Activated CD4-positive, alpha-beta T cell treated with anti-CD3 and anti-CD28 coated beads, Interleukin-2, Interleukin-4, amounts not matched to agents 100 ng/mL and 50 ng/mL, durations not matched to agents 16 hours and 8 hours (primary cell): ENCODE measurements around the gene PLEKHG1.

Experiments
- DNase-seq: peaks from one replicate; pipeline ENCODE4 v3.0.0-alpha.2; 2020; ENCODE audit warnings: low spot score

PLEKHG1 gene

DNA sequence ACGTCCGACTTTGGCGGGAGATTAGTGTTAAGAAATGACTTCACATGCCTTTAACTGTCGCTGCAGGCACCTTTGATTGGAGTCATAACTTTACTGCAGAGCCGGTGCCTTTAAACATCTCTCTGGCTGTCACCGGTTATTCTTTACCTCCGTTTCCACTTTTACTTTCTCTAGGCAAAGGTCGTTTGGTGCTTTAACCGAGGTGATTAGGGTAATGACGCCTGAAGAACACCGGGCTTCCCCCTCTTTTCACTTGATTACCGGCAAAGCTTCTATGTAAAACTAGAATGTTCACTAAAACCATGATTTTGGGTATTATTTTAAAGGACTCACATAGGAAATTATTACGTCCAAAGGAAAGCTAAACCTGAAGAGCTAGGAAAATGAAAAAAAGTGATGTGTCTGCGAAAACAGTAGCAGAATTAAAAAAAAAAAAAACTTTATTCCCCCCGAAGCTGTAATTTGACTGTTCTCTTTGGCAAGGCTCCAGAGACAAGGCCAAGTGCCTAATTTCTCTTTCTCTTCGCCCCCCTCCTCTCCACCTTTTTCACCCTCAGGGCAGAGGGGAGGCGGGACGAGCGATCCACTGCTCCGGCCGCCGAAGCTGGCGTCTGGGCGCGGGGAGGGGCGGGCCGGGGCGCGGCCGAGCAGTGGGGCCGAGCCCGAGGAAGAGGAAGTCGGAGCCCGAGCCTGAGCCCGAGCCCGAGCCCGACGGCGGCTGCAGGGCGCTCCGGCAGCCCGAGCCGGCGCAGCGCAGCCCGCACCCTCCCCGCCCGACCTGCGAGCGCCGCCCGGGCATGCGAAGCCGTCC lies at the start of gene PLEKHG1:
Gene PLEKHG1 (plus strand): TSS at position 687 of the 811 bp plus-strand sequence. CDS start 133,797 bp downstream, outside the sequence.
- DNase-seq, result peak; percentile 49

DNA sequence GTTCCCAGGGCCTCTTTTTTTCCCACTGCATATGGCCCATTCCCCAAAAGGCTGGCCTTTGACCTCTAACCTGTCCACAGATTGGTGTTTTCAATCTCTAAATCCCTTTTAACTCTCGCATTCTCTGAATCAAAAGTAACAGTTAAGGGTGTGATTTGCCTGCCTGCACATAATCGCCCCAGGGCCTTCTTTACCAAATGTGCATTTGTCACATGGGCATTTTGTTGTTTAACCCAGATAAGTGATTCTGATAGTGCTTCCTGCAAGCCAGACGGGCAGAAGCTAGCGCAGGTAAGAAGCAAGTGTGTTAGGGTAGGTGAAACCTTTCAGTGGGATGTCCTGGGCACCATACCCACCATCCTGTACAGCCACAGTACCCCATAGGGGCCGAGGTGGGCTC lies 49.4 kb upstream of the PLEKHG1 start:
- DNase-seq, result no peak

DNA sequence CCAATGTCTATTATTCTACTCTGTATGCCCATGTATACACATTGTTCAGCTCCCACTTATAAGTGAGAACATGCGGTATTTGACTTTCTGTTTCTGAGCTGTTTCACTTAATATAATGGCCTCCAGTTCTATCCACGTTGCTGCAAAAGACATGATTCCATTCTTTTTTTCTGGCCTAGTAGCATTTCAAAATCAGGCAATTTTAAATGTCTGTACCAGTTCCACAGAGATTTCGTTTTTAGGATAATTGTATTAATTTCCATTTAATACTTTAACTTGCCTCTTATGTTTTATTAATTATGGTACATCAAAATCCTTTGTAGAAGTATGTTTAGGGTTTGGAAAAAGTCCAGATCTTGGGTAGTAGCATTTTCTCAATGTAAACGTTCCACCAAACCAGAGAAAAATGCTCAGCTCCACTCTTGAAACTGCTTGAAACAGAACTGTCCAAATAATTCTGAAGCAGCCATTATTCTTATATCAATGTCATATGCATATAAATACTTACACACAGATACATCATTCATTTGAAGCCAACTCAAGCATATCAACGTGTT lies 42.6 kb upstream of the PLEKHG1 start:
- no peak for DNase-seq

DNA sequence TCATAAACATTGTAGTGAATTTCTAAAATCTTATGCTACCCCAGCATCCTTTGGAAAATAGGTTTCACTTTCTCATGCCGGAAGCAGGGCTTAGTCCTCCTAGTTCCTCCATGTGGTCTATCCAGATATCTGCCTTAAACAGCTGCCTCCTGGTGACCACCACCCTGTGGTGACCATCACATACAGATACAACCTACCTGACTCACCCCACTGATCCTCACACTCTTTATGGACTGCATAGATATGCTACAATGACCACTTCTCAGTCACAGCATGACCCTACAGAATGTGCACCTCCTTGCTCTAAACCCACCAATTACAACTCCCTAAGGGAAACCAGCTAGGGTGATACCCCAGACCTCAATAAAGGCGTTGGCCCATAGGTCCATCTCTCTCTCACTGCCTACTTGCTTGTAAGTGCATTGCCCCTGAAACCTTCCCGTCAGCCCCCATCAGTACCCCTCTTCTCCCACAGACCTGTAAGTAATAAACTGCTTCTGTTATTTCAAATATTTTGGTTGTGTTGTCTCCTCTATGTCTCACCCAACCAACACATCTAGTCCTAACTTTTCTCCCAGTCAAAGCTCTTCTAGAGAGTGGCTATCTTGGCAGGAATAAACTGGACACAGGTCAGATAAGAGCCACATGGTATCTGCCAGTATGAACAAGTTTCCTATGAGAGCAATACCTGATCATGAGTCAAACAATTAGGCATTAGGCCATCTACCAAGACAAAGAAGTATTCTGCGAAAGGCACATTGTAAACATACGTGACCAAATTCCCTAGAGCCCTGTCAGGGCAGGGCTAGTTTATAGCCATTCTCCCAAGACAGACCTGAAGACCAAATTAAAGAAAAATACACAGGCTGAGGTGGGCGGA lies 39.4 kb upstream of the PLEKHG1 start:
- no peak for DNase-seq

DNA sequence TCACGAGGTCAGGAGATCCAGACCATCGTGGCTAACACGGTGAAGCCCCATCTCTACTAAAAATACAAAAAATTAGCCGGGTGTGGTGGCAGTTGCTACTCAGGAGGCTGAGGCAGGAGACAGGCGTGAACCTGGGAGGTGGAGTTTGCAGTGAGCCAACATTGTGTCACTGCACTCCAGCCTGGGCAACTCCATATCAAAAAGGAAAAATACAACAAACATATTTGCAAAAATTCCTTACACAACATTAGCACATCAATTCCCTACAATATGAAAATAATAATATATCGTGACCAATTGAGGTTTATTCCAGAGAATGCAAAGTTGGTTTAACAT lies 38.8 kb upstream of the PLEKHG1 start:
- no peak for DNase-seq

DNA sequence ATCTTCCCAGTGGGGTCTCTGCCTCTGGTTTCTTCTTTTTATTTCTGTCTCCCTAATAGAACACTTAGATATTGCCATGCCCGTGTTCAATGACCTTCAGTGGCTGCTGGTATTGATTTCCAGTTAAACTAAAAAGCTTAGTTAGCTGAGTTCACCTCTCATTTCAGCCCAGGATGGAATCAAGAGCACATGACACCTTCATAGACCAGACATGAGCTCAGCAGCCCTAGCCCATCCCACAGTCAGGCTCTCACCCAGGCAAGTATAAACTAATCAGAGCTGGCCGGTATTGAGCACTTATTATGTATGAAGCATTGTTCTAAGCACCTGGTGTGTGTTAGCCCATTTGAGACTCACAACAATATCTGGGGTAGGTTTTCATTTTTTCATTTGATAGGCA lies 33.7 kb upstream of the PLEKHG1 start:
- no peak for DNase-seq

DNA sequence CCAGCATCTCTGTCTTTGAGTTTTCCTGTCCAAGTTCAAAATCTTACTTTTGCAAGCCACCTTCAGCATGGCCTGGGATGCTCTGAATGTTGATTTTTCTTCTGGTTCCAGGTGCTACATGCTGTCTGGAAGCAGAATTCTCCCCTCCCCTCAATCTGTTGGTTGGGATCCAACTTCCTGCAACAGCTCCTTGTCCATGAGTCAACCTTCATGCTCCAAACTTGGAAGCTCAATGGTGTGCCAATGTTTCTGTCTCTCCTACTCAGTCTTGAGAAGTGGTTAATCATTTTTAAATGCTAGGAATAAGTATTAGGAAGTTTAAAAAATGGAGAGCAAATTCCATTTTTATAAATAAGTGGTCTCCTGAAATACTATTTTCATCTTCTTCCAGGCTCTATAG lies 33.2 kb upstream of the PLEKHG1 start:
- DNase-seq, result no peak

DNA sequence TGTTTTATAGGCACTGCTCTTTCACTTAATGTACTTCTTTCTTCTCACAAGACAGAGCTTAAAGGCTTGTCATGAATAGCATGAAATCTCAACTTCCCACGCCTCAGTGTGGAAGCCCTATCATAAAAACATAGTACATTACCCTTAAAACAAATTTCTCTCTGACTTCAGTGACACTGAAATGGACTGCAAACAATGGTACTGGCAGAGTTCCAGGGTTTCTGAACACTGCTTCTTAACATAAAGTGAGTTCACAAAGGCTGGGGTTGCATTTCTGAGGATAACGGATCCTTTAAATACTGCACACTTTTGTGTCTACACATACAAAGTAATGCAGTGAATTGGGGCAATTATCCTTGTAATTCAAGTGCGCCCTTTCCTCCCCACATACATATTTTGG lies 32.3 kb upstream of the PLEKHG1 start:
- no peak for DNase-seq

DNA sequence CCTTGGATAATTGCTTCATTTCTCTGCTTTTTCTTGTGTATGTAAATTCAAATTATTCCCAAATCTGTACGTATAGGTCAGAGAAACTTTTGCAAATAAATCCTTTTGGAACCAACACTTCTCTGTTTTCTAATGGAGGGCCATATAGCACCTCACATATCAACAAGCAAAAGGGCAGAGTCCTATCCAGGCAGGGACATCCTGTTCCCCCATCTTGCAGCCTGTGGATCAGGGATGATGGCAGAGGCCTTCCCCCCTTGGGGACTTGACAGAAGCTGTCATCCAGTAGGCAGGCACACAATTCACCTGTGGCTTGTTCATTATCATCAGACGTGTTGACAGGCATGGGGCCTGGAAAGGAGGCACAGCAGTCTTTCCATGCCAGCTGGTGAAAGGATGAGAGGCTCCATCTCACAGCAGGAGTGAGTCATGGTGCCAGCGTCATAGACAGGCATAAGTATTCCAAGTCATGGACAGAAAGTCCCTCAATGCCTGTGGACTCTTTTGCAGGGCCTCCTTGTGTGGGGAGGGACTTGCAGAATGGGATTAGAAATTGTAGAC lies 31.8 kb upstream of the PLEKHG1 start:
- no peak for DNase-seq

DNA sequence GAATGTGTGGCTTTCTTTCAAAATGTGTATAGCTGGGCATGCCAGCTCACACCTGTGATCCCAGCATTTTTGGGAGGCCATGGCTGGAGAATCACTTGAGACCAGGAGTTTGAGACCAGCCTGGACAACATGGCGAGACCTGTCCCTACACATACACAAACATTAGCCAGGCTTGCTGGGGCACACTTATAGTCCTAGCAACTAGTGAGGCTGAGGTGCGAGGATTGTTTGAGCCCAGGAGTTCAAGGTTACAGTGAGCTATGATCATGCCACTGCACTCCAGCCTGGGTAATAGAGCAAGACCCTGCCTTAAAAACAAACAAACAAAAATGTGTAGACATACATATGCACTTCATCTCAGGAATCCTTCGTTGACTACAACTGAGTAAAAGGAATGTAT lies 31.1 kb upstream of the PLEKHG1 start:
- no peak for DNase-seq

DNA sequence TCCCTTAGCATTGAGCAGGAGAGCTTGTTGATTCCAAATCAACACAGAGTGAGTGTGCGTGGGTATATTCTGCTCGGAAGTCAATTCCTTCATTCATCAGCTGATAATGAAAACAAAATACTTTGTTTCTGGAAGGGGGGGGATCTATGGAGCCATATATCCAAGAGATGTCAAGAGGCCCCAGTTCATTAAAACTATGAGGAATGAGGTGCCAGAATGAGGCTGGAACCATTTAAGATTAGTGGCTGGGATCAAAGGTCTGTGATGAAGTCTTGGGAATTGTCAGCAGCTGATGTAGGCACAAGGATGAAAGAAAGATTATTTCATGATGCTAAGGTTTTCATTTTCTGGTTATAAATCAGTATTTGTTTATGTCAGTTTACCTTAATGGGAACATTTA lies 30.5 kb upstream of the PLEKHG1 start:
- no peak for DNase-seq

DNA sequence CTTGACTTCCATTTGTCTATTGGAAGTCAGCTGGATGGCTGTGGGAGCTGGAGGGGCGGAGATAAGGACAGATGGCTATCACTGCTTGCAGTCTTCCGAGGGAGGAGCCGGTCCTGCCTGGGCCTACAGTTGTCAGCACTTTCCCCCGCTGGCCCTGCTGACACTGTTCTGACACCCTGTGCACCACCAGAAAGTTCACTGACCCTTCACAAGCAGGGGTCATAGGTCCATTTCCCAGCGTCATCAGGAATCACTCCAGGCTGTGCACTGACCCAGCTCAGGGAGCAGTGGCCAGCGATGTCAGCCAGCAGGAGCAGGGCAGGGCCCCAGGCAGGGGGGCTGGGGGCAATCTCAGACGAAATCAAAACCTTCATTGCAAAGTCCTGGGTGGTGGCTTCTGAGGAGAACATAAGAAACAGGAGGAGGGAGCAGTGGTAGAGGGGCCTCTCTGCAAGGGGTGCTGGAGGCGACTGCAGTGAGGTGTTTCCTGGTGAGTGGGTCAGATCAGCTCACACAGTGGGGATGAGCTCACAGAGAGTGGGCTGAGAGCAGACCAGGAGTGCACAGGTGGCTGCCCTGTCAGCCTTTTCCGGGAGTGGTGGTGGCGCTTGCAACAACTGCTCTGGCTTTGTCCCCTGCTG lies 26.5 kb upstream of the PLEKHG1 start:
- no peak for DNase-seq

DNA sequence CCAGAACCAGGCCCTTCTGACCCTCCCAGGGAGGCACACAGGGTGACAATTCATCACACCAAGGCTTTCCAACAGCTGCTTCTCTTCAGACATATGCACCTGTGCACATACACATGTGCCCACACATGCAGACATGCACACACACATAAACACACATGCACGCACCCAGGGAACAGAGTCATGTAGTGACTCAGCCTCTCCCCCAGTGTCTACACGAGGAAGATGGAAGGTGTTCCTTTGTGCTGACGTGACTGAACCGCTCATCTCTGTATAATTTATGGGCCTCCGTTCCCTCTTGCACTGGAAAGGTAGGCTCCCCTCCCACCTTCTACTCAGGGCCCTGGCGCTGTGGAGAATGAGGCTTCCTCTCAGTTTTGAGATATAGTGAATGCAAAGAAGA lies 23.8 kb upstream of the PLEKHG1 start:
- DNase-seq, result no peak

DNA sequence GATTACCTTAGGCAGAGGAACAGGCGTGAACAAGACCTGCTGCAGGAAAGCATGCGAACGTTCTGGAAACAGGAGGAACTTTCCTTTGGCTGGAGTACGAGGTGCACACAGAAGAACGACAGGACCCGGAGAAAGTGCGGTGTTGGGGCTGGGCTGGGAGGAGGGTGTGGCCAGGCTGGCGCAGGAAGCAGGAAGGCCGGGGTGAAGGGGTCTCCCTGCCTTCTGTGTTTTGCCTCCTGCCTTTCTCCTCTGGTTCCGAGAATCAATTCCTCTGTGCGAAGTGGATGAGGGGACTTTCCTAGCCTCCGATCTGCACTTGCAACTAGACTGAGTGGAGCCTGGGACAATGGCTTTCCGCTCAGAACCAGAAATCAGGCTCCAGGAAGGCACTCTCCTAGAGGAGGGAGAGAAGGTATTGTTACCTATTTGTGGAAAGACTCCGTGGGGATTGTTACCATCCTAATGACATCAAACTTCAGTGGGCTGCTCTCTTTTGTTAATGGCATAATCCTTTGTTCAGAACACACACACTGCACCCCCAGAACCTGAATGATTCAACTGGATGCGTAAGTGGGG lies 22.9 kb upstream of the PLEKHG1 start:
- DNase-seq, result no peak

DNA sequence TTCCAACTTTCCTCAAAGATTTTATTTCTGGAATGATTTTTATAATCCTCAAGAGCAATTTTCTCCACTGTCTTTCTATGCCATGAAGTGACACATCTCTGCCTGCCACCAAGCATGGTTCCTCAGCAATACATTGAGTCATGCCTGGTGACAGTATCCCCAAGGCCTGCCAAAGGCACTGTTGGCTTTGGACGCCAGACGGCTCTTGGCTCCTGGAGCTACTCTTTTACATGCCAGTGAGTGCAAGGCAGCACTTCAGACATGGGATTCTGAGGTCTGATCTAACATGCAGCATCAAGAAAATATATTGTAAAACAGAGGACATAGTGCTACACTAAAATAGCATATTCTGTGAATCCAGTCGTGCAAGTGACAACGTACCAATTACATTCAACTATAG lies 20.1 kb upstream of the PLEKHG1 start:
- DNase-seq, result no peak

DNA sequence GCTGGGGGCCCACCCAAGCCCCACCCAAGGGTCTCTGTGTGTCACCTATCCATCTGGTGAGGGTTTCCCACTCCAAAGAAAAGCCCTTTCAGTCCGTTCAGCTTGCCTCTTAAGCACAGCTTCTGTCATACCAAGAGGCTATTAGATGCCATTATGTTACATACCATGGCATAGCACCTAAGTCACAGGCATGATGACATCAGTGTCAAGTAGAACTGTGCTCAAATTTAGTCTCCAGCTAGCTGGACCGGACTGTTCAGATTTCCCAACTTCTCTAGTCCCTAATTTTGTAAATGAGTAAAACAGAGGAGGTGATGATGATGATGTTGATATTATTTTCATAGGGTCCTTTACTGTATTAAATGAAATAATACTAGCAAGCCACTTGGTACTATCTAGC lies 19.2 kb upstream of the PLEKHG1 start:
- DNase-seq, result no peak

DNA sequence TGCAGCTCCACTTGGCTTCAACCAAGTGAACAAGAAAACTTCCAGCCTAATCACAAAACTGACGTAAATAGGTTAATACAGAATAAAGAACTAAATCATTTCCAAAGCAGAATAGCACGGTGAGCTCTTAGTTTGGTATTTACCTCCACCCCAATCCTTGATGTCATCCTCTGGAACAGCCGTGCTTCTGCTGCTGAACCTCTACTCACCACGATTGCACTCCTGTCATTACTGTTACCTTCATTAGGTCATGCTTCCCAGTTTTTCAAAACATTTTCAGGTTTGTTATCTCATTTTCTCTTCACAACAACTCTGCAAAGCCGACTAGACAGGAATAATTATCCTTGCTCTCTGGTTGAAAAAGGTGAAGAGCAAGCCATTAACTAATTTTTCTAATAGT lies 15.6 kb upstream of the PLEKHG1 start:
- DNase-seq, result no peak

DNA sequence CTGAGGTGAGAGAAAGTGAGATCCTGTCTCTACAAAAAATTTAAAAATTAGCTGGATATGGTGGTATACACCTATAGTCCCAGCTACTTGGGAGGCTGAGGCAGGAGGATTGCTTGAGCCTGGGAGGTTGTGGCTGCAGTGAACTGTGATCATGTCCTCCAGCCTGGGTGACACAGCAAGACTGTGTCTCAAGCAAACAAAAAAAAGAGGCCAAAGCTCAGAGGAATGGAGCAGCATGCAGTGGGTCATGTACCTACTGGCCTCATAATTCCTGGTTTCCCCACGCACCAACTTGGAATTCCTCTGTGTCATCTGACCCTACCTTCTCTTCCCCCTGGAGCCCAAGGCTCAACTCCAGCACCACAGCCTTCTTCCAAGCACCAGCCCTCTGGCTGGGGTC lies 15.1 kb upstream of the PLEKHG1 start:
- no peak for DNase-seq

DNA sequence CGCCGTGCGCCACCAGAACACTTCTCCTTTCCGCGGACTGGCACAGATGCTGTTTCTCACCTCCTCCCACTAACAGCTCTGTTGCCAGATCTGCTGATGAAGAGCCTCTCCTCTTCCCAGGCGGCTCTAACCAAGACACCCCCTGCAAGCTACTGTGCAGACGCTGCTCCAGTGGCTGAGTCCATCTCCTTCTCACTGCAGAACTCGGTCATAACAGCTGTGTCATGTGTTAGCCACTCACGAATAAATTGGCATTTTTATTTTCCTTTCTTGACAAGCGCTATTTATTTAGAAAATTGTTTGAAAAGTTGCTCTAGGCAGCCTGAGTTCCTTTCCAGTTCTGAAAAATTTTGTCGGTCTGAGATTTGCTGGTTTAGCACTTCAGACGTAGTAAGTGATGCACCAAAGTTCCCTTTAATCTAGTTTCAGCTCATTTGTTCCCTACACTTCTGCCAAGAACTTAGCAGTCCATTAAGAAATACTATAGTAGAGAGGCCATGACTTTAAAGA lies 12.8 kb upstream of the PLEKHG1 start:
- no peak for DNase-seq

DNA sequence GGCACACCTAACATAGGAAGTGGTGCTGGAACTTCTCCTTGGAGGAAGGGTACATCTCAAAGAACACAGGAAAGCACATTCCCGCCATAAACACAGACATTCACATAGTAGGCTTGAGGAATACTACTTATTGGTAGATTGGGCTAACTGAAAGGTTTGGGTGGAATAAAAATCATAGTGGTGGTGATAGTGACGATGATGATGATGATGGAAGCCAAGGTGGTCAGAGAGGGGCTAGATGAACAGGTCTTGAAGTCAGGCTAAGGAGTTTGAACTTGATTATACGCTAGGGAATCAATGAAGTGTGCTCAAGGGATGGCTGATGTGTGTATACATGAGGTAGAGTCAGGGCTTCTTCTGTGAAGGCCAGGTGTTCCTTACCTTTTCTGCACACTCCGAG lies 12.0 kb upstream of the PLEKHG1 start:
- DNase-seq, result no peak

DNA sequence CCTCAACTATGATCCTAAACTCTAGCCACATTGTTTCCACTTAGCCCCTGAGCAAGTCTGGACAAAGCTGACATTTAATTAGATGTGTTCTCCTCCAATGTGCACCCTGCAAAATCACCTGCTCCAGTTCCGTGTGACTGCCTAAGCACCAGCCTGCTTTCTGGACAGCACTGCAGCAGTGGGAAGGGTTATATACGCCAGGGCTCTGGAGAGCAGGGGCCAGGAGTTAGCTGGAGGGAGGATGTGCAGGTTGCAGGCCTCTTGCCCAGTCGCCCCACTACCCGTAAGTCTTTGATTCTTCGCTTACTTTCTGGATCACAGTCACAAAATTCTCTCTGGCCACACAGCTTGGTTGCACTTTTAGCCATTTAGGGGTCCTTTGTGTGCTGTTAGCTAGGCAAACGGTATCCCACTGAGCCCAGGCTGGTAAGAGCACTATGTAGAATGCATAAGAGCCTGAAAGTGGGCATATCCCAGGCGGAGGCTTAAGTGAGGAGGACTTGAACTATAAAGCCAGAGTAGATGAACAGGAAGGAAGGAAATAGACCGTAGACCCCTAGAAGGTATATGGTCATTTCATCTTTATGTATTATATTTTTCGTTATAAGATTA lies 10.7 kb upstream of the PLEKHG1 start:
- DNase-seq, result no peak
